ENCODE measurements around the gene CAST. TPM values are rescaled to one million over a fixed set of nuclear protein-coding genes. Genes with fewer than 3 reads are reported as not detected.

The CAST gene
- total and polyA plus RNA-seq, 2 donors from 2014 or later = 83.2 to 282 TPM

- no peaks in the 10 kb centered on the region for H3K4me1 ChIP-seq (ENCODE audit: control insufficient read depth in 2 of 3, insufficient read depth in 2 of 3, low read depth in 1 of 3, low read length in 3 of 3)
- FAIRE-seq = no peak
- intact Hi-C loops (cut with DNase I) = no loop called here
These were observed 36.8 kb upstream of the CAST start for GRCh38 chr5:96625365-96625764.

DNA sequence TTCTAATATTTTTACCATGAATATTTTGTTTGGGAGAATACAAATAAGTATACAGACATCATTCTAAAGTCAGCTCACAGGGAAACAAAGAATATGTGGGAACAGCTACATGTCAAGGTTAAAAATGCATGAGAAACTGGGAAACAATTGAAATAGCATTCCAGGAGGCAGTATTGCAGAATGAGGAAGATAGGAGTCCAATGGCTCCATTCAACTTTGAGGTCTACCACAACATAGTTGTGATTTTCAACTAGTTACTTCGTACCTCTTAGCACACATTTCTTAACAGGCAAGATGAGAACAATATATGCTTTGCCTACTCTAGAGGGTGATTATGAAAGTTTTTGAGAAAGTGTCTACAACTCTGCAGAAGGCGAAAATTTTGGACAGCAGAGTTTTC is 35.2 kb upstream of the CAST start:
- Histone ChIP-seq H3K27me3 (ENCODE audit: control insufficient read depth, insufficient read depth, low read length) (no peaks in the 10 kb centered on the region), H3K9me3 (ENCODE audit: control insufficient read depth in 2 of 3, insufficient read depth in 1 of 3, low read length in 3 of 3) (no peaks in the 10 kb centered on the region), H3K4me3 (ENCODE audit: low read length in 3 of 3) (no peak overlapping the region), H3K36me3 (ENCODE audit: control insufficient read depth in 2 of 3, insufficient read depth in 3 of 3, low read length in 3 of 3) (no peaks in the 10 kb centered on the region), H3K27ac (ENCODE audit: low read depth in 2 of 2, low read length in 2 of 2) (no peak overlapping the region), H3K4me1 (ENCODE audit: control insufficient read depth in 2 of 3, insufficient read depth in 2 of 3, low read depth in 1 of 3, low read length in 3 of 3) (no peaks in the 10 kb centered on the region), H3K9ac (ENCODE audit: low read length in 3 of 3) (no peak overlapping the region)
- TF ChIP-seq, protein P1, sequence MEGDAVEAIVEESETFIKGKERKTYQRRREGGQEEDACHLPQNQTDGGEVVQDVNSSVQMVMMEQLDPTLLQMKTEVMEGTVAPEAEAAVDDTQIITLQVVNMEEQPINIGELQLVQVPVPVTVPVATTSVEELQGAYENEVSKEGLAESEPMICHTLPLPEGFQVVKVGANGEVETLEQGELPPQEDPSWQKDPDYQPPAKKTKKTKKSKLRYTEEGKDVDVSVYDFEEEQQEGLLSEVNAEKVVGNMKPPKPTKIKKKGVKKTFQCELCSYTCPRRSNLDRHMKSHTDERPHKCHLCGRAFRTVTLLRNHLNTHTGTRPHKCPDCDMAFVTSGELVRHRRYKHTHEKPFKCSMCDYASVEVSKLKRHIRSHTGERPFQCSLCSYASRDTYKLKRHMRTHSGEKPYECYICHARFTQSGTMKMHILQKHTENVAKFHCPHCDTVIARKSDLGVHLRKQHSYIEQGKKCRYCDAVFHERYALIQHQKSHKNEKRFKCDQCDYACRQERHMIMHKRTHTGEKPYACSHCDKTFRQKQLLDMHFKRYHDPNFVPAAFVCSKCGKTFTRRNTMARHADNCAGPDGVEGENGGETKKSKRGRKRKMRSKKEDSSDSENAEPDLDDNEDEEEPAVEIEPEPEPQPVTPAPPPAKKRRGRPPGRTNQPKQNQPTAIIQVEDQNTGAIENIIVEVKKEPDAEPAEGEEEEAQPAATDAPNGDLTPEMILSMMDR (IDR thresholded peaks at IDR 0.05; ENCODE audit: borderline replicate concordance, extremely low read depth, insufficient read depth) = no peak
- intact Hi-C loops (cut with DNase I) = no loop called here
- DNase-seq = no peak
- FAIRE-seq = no peak

More at GRCh38 chr5:96625365-96625764, 36.8 kb upstream of the CAST start:
- no peak for DNase-seq
- no peaks in the 10 kb centered on the region for H3K9me3 ChIP-seq (ENCODE audit: control insufficient read depth in 2 of 3, insufficient read depth in 1 of 3, low read length in 3 of 3)
- no peak overlapping the region for H3K27ac ChIP-seq (ENCODE audit: low read depth in 2 of 2, low read length in 2 of 2)
- TF ChIP-seq, protein P1 (IDR thresholded peaks at IDR 0.05; ENCODE audit: borderline replicate concordance, extremely low read depth, insufficient read depth) = no peak
- H3K4me3 ChIP-seq (ENCODE audit: low read length in 3 of 3) = no peak overlapping the region
- H3K27me3 ChIP-seq (ENCODE audit: control insufficient read depth, insufficient read depth, low read length) = no peaks in the 10 kb centered on the region
- no peak overlapping the region for H3K9ac ChIP-seq (ENCODE audit: low read length in 3 of 3)
- no peaks in the 10 kb centered on the region for H3K36me3 ChIP-seq (ENCODE audit: control insufficient read depth in 2 of 3, insufficient read depth in 3 of 3, low read length in 3 of 3)

DNA sequence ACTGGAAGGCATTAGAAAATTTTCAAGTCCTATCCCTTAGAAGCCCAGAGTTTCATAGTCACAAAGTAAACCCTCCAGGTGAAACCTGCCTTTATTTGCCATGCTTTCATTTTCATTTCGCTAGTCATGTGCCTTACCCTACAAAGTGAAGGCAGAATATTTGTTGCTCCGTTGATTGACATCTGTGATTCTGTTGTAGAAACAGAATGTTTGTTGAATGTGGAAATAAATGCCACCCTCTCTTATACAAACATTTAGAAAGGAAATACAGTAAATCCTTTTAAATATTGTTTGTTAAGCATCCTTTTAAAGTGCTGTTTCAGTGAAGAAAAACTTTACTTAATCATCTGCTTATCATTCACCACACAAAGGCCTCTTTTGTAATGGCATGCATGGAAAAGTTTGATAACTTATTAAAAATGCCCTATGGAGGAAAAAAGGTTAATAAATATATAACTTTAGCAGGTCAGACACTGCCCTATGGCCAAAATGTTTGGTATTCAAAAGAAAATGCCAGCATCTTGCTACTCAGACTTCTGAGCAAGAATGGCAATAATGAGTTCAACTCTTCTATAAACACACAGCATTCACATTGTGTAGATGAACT is 34.3 kb upstream of the CAST start:
- Histone ChIP-seq H3K4me1 (ENCODE audit: control insufficient read depth in 2 of 3, insufficient read depth in 2 of 3, low read depth in 1 of 3, low read length in 3 of 3) (no peaks in the 10 kb centered on the region), H3K27me3 (ENCODE audit: control insufficient read depth, insufficient read depth, low read length) (no peaks in the 10 kb centered on the region), H3K27ac (ENCODE audit: low read depth in 2 of 2, low read length in 2 of 2) (peak overlapping the region in 1 of 2 donors; percentile 23), H3K9me3 (ENCODE audit: control insufficient read depth in 2 of 3, insufficient read depth in 1 of 3, low read length in 3 of 3) (no peaks in the 10 kb centered on the region), H3K9ac (ENCODE audit: low read length in 3 of 3) (peak overlapping the region in 1 of 3 donors; percentile 43), H3K36me3 (ENCODE audit: control insufficient read depth in 2 of 3, insufficient read depth in 3 of 3, low read length in 3 of 3) (no peaks in the 10 kb centered on the region), H3K4me3 (ENCODE audit: low read length in 3 of 3) (peak overlapping the region in 1 of 3 donors; percentile 22)
- no peak for DNase-seq
- FAIRE-seq = no peak
- intact Hi-C loops (cut with DNase I) = no loop called here
- TF ChIP-seq, protein P1 (IDR thresholded peaks at IDR 0.05; ENCODE audit: borderline replicate concordance, extremely low read depth, insufficient read depth) = no peak

DNA sequence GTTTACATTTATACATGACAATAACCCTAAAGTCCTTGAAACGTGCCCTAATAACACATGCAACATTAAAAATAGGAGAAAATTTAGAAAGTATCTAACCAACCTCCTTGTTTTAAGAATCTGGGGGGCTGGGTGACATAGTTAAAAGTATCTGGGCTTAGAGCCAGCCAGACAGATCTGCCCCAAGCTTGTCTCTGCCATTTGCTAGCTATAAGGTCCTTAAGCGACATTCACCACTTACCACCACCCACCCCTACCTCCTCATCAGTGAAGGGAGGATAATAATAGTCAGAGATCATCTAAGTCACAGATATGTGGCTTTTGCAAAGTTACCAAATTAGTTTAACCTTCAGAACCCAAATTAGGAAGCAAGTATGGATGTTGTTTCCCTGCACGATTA is 33.8 kb upstream of the CAST start:
- H3K36me3 ChIP-seq (ENCODE audit: control insufficient read depth in 2 of 3, insufficient read depth in 3 of 3, low read length in 3 of 3) = no peaks in the 10 kb centered on the region
- H3K27ac ChIP-seq (ENCODE audit: low read depth in 2 of 2, low read length in 2 of 2) = no peak overlapping the region
- TF ChIP-seq, protein P1 (IDR thresholded peaks at IDR 0.05; ENCODE audit: borderline replicate concordance, extremely low read depth, insufficient read depth) = no peak
- no peaks in the 10 kb centered on the region for H3K9me3 ChIP-seq (ENCODE audit: control insufficient read depth in 2 of 3, insufficient read depth in 1 of 3, low read length in 3 of 3)
- H3K4me1 ChIP-seq (ENCODE audit: control insufficient read depth in 2 of 3, insufficient read depth in 2 of 3, low read depth in 1 of 3, low read length in 3 of 3) = no peaks in the 10 kb centered on the region
- H3K4me3 ChIP-seq (ENCODE audit: low read length in 3 of 3) = no peak overlapping the region
- no peak for FAIRE-seq
- intact Hi-C loops (cut with DNase I) = no loop called here
- no peaks in the 10 kb centered on the region for H3K27me3 ChIP-seq (ENCODE audit: control insufficient read depth, insufficient read depth, low read length)
- no peak overlapping the region for H3K9ac ChIP-seq (ENCODE audit: low read length in 3 of 3)
- no peak for DNase-seq
